Tibial nerve (tissue), 3 donors: ENCODE data around the gene SMYD1.
"Not testable (repeated sequence)": the region's sequence is repeated elsewhere in the genome, so short reads cannot be mapped to it uniquely, and the experiment has no call there.

ENCODE experiments used
- EP300 ChIP-seq, 2 donors: sonication (generic); formaldehyde crosslinking; IDR thresholded peaks; one replicate each; pipeline ENCODE4 v1.6.1; 2017; ENCODE audit warnings: antibody characterized with exemption in 2 of 2, mild to moderate bottlenecking in 1 of 2
- POLR2A ChIP-seq, 2 donors: fragments of 450-650 bp; IDR thresholded peaks; one replicate each; pipeline ENCODE4 v1.6.1; 2017; ENCODE audit warnings: antibody characterized with exemption in 2 of 2, mild to moderate bottlenecking in 2 of 2, moderate library complexity in 2 of 2

DNA sequence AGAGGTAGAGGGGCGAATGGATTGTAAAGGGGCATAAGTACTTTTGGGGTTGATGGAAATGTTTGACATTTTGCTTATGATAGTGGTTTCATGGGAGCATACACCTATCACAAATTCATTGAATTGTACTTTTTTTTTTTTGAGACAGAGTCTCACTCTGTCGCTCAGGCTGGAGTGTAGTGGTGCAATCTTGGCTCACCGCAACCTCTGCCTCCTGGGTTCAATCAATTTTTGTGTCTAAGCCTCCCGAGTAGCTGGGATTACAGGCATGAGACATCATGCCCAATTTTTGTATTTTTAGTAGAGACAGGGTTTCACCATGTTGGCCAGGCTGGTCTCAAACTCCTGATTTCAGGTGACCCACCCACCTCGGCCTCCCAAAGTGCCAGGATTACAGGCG is 22.1 kb upstream of the SMYD1 start:
- TF ChIP-seq POLR2A, EP300 (IDR thresholded peaks at IDR 0.05): not testable (repeated sequence)
